NCI-H187 (cell line): ENCODE data around the gene OPHN1.
"Not testable (repeated sequence)": the region's sequence is repeated elsewhere in the genome, so short reads cannot be mapped to it uniquely, and the experiment has no call there.

Source experiments
- DNase-seq, 2 experiments: peaks; one replicate each; lab custom pipeline; 2025; lab: John Stamatoyannopoulos, UW

OPHN1 gene

DNA sequence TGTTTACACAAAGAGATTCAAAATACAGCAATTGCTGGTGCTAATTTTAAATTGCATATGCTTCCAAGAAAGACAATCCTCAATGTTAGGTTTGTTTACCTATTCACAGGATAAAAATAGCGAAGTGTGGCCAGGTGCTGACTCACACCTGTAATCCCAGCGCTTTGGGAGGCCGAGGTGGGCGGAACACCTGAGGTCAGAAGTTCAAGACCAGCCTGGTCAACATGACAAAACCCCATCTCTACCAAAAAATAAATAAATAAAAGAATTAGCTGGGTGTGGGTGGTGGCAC, 77.7 kb downstream of the OPHN1 start:
- no peak for DNase-seq

DNA sequence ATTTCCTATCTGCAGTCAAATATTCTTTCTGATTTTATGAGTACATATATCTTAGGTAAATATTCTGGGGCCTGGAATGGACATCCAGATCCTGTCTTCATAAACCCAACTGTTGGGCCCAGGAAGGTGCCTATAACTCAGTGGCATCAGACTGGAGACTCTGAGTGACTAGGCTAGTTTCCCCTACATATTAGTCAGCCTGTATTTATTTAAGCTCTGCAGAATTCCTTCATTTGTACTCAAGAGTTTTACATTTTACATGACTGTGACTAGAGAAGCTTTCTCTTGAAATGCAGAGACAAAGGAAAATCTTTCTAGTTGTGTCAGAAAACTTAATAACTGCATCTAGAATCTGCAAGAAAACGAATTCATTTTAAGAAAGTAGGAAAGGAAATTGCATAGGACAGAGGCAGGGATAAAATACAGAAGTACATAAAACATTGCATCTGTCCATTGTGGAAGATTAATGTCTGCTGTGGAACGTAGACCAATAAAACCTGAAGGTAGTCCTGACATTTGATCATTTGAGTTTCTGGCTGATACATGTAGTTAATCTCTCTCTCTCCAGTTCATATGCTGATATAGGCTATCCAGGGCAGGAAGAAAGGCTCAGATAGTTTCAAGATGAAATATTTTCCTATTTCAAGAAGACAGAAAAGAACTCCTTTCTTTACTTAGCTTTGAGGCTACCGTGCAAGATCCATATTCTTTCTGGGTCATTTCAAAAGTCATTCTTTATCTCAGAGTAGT, 78.2 kb downstream of the OPHN1 start:
- DNase-seq = no peak

DNA sequence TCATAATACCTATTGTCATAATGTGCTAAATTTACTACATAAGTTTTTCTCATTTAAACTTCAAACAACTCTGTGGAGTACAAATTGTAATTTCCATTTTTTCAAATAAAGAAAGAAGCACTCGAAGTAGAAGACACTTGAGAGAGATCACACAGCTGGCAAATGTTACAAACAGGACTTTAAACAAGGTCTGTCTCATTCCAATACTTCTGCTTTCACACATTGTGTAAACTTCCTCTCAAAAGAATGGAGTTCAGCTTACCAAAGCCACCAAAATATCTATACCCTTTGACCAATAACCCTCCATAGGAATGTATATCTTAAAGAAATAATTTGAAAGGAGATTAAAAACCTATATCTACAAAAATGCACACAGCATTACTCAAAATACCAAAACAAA, 88.3 kb downstream of the OPHN1 start:
- no peak for DNase-seq

DNA sequence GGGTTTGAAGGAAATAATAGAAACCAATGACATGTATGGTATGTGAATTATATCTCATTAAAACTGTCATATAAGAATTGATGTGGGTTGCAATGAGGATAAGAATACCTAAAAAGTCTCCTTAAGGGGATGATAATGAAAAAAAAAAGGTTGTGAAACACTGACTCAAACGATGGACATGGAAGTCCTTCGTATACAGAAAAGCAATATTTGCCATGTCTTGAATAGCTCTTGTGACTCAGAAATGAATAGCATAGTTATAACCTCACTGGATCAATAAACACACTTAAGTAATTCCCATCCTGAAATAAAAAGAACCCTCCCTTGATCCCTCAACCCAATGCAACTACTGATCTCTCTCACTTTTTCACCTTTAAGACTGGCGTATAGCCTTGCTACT, 89.7 kb downstream of the OPHN1 start:
- DNase-seq = no peak

DNA sequence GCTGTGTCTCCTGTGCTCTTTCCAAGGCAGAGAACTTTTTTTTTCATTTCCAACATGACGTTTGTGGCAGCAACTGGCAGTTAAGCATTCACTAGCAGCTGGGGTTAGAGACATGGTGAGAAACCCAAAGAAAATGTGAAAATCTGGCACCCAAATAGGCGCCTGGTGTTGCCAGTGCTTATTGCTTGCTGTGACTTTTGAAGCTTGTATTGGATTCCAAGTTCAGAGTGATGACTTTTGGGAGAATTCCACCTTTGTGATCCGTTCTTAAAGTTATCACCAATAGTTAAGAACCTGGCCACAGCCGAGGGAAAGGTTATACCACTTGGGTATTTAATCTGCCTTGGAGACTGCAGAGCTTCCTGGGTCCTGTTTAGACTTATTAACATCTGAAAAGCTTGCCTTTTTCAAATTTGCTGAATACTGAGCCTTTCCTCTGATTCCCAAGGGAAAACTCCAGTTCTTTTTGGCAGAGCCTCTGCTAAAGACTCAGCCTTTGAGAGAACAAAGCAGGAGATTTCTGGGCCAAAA, 101.0 kb downstream of the OPHN1 start:
- DNase-seq = no peak

DNA sequence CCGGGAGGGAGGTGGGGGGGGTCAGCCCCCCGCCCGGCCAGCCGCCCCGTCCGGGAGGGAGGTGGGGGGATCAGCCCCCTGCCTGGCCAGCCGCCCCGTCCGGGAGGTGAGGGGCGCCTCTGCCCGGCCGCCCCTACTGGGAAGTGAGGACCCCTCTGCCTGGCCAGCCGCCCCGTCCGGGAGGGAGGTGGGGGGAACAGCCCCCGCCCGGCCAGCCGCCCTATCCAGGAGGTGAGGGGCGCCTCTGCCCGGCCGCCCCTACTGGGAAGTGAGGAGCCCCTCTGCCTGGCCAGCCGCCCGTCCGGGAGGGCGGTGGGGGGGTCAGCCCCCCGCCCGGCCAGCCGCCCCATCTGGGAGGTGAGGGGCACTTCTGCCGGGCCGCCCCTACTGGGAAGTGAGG, 106.5 kb downstream of the OPHN1 start:
- not testable (repeated sequence) for DNase-seq

DNA sequence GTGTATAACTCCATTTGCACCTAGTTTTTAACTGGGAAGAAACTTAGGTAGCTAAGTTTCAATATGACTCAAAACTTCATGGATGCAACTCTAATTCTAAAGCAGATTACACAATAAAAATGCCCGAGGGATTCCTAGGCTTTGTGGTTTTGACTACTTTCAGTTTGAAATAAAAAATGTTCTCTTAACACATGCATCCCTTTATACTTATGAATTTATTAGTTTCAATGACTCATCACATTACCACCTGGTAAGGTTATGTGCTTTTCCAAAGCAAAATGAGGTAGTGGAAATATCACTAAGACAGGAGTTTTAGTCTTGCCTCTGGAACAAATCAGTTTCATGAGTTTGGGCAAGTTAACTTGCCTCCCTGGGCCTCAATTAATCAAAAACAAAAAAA, 125.5 kb downstream of the OPHN1 start:
- no peak for DNase-seq

DNA sequence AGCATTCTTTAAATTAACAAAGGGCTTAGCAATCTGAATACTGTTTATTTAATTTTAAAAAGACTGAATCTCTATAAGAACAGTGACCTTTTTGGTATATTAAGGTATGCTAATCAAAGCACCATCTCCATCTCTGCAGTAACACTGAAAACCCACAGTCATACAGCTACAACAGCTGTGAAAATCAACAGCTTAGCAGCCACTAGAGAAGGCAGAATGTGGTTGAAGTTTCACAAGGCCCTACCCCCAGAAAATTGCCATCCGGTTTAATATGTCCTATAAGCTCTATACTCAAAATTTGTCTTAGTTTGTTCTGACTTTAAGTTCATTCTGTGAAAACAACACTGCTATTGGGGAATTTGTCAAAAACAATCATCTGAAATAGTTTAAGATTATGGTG, 128.7 kb downstream of the OPHN1 start:
- DNase-seq = no peak

DNA sequence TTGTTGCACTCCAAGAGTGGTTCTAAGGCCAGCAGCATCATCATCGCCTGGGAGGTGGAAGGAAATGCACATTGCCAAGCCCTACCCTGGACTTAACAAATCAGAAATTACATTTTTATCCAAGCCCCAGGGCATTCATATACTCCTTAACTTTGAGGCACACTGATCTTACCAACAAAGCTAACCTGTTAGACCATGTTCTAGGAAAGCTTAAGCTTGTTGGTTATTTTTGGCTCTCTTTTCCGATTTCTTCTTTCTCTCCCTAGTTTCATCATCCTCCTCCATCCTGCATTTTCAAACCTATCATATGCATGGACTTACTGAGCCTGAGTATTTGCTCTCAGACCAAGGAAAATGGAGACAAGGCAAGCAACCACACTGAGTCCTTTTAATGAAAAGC, 133.4 kb downstream of the OPHN1 start:
- no peak for DNase-seq

DNA sequence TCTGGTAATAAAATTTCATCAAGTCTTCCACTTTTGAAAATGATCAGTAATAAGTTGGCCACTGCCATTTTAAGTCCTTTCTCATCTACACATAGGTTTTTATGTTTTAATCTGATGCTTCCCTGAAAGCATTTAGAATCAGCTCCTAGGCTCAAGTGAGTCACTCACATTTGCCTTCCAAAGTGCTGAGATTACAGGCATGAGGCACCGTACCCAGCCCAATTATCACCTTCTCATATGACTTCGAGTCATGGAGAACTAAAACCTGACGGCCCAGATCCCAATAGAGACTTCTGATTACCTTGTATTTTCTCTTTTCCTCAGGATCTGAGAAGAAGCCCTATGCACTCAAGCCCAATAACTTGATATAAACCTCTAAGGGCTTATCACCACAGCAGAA, 140.8 kb downstream of the OPHN1 start:
- no peak for DNase-seq

DNA sequence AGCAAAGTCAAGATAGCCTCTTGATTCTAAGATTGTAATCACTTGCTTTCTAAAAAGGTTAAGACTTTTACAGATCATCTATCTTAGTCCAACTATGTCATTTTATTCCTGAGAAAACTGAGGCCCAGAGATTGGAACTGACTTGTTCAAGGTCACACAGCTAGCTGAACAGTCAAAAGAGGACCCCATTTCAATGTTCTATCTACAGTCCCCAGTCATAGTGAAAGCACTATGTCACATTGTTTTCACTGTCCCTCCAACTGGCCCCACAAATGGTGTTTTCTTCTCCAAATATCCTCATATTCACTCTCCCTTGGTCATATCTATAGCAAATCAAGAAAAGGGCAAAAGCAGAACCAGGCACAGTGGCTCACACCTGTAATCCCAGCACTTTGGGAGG, 145.2 kb downstream of the OPHN1 start:
- no peak for DNase-seq

DNA sequence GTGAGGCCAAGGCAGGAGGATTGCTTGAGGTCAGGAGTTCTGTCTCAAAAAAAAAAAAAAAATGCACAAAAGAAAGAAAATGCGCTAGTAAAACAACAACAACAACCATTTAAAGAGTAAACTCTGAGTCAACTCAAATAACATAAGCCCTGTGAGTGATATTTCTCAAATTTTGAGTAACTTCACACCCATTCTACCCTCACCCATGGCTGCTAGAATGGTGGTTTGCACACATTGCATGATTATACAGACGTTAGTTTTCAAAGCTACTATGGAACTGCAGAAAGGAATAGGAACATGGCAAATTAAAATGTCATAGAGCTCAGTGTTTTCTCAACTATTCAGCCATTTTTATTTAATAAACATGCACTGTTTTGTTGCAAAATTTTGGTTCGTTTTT, 145.9 kb downstream of the OPHN1 start:
- DNase-seq = no peak

DNA sequence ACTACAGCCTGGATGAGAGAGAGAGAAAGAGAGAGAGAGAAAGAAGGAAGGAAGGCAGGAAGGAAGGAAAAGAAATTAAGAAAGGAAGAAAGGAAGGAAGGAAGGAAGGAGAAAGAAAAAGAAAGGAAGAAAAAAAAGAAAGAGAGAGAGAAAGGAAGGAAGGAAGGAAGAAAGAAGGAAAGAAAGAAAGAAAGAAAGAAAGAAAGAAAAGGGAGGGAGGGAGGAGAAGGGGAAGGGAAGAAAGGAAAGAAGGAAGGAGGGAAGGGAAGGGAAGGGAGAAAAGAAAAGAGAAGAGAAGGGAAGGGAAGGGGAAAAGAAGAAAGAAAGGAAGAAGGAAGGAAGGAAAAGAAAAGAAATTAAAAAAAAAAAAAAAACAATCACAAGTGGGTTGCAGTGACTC, 146.3 kb downstream of the OPHN1 start:
- DNase-seq = no peak

DNA sequence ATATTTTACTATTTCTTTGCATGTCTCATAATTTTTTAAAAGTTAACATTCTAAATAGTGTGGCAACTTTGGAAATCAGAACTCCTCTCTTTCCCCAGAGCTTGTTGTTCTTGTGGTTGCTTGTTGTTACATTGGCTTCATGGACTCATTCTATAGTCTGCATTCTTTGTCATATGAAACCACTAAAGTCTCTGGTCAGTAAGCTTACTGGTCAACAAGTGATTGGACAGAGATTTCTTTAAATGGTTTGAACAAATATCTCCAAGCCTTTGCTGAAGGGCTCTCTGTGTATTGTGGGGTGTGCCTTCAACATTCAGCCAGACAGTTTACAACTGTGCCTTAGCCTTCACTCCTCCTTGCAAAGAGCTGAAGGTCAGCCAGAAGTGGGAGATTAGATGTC, 147.2 kb downstream of the OPHN1 start:
- no peak for DNase-seq

DNA sequence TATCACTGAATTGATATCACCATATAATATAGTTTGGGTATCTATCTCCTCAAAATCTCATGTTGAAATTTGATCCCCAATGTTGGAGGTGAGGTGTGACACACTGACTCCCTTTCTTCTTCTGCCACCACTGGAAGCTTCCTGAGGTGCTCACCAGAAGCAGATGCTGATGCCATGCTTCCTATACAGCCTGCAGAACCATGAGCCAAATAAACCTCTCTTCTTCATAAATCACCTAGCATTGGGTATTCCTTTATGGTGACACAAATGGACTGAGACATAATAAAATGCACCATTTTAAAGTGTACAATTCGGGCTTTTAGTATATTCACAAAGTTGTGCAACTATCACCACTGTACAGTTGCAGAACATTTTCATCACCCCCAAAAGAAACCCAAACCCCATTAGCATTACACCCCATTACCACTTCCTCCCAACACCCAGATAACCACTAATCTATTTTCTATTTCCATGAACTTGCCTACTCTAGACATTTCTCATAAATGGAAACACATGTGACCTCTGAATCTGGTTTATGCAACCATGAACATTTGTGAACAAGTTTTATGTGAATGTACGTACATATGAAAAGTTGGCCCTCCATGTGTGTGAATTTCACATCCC, 148.9 kb downstream of the OPHN1 start:
- DNase-seq = no peak

DNA sequence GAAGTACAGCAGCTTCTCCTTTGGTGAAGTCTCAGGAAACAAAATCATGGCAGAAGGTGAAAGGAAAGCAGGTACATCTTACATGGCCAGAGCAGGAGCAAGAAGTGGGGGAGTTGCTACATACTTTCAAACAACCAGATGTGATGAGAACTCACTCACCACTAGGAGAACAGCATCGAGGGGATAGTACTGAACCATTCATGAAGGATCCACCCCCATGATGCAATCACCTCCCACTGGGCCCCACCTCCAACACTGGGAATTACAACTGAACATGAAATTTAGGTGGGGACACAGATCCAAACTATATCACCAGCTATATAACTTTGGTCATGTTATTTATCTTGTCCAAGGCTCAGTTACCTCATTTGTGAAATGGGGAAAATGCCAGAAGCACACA, 159.4 kb downstream of the OPHN1 start:
- DNase-seq = no peak

DNA sequence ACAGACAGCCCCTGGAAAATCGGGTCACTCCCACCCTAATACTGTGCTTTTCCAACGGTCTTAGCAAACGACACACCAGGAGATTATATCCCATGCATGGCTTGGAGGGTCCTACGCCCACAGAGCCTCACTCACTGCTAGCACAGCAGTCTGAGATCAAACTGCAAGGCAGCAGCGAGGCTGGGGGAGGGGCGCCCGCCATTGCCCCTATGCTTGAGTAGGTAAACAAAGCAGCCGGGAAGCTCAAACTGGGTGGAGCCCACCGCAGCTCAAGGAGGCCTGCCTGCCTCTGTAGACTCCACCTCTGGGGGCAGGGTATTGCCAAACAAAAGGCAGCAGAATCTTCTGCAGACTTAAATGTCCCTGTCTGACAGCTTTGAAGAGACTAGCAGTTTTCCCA, 168.5 kb downstream of the OPHN1 start:
- DNase-seq = not testable (repeated sequence)

DNA sequence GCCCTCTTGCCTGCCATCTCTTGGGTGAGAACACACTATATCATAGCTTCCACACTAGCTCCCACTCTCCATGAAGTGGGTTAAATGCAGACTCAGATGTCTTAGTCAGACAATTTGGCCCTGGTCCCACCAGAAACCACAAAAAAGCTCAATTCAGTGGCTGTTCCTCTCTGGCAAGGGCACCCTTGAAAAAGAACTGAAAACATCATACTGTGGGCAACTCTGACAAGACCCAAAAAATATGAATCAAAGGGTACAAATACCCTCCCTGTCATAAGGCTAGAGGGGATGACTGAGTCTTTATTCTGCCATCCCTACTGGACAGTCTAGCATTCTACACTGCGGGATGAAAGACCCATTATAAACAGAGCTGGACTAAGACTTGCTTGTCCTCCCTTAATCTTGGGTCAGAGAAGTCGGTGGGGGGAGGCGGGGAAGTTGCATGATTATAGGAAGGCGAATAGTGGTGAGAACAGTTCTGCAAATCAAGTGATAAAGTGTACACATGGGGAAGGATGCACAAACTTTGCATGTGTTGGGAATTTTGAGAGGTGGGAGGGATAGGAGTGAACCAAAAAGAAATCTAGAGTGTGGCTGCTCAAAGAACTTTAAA, 172.1 kb downstream of the OPHN1 start:
- no peak for DNase-seq

DNA sequence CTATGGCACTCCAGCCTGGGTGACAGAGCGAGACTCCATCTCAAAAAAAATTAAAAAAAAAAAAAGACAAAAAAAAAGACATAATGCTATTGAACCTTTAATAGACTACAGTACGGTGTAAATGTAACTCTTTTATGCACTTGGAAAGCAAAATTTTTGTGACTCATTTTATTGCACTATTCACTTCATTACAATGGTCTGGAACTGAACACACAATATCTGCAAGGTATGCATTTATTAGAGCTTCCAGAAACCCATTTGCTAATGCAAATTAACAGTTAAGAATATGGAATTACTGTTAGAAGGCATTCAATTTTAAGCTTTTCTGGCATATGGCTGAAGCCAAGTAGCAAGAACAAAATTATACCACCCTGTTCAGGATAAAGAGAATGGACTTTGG, 176.3 kb downstream of the OPHN1 start:
- DNase-seq = no peak

DNA sequence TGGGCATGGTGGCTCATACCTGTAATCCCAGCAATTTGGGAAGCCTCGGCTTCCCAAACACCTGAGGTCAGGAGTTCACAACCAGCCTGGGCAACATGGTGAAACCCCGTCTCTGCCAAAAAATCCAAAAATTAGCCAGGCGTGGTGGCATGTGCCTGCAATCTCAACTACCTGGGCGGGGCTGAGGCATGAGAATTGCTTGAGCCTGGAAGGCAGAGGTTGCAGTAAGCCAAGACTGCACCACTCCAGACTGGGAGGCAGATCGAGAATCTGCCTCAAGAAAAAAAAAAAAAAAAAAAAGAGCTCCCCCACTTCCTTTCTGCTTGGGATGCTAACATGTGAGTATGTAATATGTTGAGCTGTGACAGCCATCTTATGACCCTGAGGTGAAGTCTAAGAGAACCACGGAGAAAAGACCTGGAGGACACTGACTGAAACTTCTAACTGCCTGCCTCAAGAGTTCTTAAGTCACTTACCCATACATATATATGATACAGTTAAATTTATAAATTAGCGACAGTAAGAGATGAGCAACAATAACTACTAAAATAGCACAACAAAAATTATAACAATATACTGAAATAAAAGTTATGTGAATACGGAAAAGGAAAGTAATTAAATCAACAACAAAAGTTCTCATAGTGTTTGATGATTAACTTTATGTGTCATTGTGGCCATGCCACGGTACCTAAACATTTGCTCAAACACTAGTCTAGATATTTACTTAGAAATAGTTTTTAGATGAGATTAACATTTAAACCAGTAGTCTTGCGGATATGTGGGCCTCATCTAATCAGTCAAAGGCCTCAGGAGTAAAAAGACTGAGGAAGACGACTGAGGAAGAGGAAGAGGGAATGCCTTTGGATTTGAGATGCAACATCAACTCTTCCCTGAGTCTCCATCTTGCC, 178.3 kb downstream of the OPHN1 start:
- no peak for DNase-seq

DNA sequence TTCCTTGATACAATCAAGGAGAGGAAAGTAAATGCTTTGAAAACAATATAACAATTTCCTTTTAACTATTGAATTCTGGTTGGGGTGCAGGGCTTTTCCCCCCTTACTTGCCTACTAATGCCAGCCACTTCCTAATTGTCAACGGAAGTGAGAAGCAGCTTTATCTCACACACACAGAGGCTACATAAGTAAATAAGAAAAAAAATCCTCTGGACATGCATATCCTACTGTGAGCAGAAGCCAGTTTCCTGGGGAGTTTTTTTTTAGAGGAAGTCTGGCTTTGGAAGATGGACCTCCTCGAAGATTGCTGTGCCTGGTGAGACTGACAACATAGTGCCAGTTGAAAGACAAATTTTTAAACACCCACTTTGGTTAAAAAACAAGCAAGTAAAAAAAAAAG, 180.6 kb downstream of the OPHN1 start:
- no peak for DNase-seq

DNA sequence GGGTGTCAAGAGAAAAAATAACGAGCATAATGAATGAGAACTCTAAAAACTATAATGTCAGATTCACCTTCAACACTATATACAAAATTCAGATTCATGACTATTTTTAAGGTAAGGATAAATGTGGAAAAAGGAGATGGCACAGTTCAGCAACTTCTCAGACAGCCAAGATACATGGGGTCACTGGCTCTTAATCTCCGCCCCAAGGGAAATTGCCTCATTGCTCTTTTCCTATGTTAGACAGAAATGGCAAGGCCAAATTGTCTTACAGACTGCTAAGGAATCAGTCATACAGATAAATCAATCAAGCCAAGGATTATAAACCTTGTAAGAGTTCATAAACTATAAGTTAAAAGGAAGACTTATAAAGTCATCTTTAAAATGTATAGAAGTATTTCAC, 183.4 kb downstream of the OPHN1 start:
- DNase-seq = no peak

DNA sequence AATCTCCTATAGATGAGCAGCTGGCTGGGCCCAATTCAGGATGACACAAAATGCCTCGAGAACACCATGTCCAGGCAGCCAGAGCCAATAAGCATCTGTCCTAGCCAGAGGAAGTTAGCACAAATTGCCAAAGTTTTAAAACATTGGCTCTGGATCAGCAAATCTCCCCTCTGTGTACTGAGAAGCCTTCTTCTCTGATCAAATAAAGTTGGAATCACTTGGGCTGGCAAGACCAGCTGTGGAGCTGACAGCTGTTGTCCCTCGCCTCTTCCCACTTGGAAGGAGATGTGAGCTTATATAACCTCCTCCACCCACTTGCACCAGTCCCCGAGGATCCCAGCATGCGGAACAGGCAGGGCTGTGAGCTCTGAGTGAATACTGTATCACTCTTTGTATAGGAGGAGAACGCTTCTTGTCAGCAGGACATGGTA, 183.9 kb downstream of the OPHN1 start:
- no peak for DNase-seq
